Testis (tissue), 3 donors: ENCODE results near the gene YEATS4. TPM values are rescaled to one million over a fixed set of nuclear protein-coding genes. Genes with fewer than 3 reads are reported as not detected.

Experiments used
- DNase-seq: peaks from one replicate; pipeline ENCODE4 v3.0.0-alpha.2; 2019
- H3K27ac ChIP-seq, 2 donors: fragments of 200-600 bp; sonication (generic); one replicate each; pipeline ENCODE4 v1.5.1; 2019
- H3K27me3 ChIP-seq: fragments of 200-600 bp; sonication (generic); one replicate; pipeline ENCODE4 v1.5.1; 2019
- H3K36me3 ChIP-seq: fragments of 200-600 bp; sonication (generic); one replicate; pipeline ENCODE4 v1.5.1; 2017; ENCODE audit warnings: low read depth; ENCODE audit errors: missing control alignments
- H3K4me1 ChIP-seq: fragments of 200-600 bp; sonication (generic); one replicate; pipeline ENCODE4 v1.5.1; 2019
- H3K4me3 ChIP-seq, 2 donors: fragments of 200-600 bp; sonication (generic); one replicate each; pipeline ENCODE4 v1.5.1; 2017 to 2019
- H3K9me3 ChIP-seq: fragments of 200-600 bp; sonication (generic); one replicate; pipeline ENCODE4 v1.5.1; 2017
- POLR2A ChIP-seq: fragments of 450-650 bp; IDR thresholded peaks from one replicate; pipeline ENCODE4 v1.6.1; 2017; ENCODE audit warnings: antibody characterized with exemption, mild to moderate bottlenecking, moderate library complexity
- WGBS, 2 donors: methylation state at CpG; one replicate each; pipeline ENCODE4 v1.1.5; 2018; 5-methylcytosine and 5-hydroxymethylcytosine counted together
- intact Hi-C: fragments of 100-400 bp; cut with DNase I; formaldehyde crosslinking; loops from one replicate; pipeline ENCODE4 v1.15.1; 2023; ENCODE audit warnings: low total_unique reads
- polyA plus RNA-seq: library from polyadenylated mRNA; stranded (reverse); fragments of 350-450 nt; fragmentation: Illumina TruSeq; extraction: RNeasy Lipid Tissue Mini Kit (QIAGEN cat#74804); gene quantifications from one replicate; pipeline ENCODE4 v1.2.3, GENCODE V29; 2014; ENCODE audit warnings: low read depth, low replicate concordance; ENCODE audit not compliant: insufficient read depth
- small RNA-seq, 2 donors: library from RNA; depleted of rRNA; stranded (forward); fragments of <200 nt; gene quantifications; one replicate each; pipeline ENCODE3, GENCODE V24; 2016
- total RNA-seq, 2 donors: library from RNA; depleted of rRNA; stranded (reverse); fragments of >200 nt; gene quantifications; one replicate each; pipeline ENCODE4 v1.2.3, GENCODE V29; 2016
- TF ChIP-seq, protein P1 (sequence below), 3 experiments: fragments of 450-650 bp in 2 of 3; fragments of 200-600 bp in 1 of 3; sonication (generic) in 1 of 3; IDR thresholded peaks; one replicate each; pipeline ENCODE4 v1.5.1; 2016 to 2019; ENCODE audit warnings: antibody characterized with exemption in 3 of 3, mild to moderate bottlenecking in 2 of 3, moderate library complexity in 1 of 3

Gene YEATS4
- total and polyA plus RNA-seq, 3 donors from 2014 or later = 43.8 to 112 (median 48.4) TPM

DNA sequence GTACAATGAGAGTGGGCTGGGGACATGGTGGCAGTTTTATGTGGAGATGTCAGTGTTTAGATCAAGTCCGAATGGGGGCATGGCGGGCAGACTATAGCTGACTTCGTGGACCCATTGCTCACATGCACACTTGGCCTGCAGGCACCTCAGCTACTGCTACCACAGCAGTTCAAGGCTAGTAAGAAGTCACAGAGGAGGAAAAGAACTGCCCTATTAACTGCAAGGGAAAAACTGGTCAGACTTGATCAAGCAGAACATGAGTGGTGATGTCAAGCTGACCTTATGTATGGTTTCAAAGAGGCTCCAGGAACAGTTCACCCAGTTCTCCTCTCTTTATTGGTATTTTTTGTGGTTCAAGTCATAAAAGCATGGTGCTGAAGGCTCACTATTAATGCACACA is 80.5 kb downstream of the YEATS4 start:
- intact Hi-C loops = no loop called here
- 88 to 91% methylated on average over 3 of the region's 3 CpGs for WGBS, 2 donors
- DNase-seq = no peak
- Histone ChIP-seq H3K36me3 (no peaks in the 10 kb centered on the region), H3K4me3 (no peak overlapping the region), H3K9me3 (no peaks in the 10 kb centered on the region), H3K27ac (no peak overlapping the region), H3K4me1 (no peaks in the 10 kb centered on the region), H3K27me3 (no peaks in the 10 kb centered on the region)
- TF ChIP-seq, protein P1, sequence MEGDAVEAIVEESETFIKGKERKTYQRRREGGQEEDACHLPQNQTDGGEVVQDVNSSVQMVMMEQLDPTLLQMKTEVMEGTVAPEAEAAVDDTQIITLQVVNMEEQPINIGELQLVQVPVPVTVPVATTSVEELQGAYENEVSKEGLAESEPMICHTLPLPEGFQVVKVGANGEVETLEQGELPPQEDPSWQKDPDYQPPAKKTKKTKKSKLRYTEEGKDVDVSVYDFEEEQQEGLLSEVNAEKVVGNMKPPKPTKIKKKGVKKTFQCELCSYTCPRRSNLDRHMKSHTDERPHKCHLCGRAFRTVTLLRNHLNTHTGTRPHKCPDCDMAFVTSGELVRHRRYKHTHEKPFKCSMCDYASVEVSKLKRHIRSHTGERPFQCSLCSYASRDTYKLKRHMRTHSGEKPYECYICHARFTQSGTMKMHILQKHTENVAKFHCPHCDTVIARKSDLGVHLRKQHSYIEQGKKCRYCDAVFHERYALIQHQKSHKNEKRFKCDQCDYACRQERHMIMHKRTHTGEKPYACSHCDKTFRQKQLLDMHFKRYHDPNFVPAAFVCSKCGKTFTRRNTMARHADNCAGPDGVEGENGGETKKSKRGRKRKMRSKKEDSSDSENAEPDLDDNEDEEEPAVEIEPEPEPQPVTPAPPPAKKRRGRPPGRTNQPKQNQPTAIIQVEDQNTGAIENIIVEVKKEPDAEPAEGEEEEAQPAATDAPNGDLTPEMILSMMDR (IDR thresholded peaks at IDR 0.05) = no peak
- no peak for TF ChIP-seq POLR2A

Small RNA genes within 50 kb of the gene (small RNA-seq; reads per million reads assigned to genes)
- 0 reads per million in 2 donors for gene RN7SL804P

Other genes starting within 250 kb of the YEATS4 start
- 10 to 100 TPM; 60.9 to 72.2 TPM for gene CPSF6, start 120.2 kb upstream of the YEATS4 start, total RNA-seq
- gene CPSF6, start 120.2 kb upstream of the YEATS4 start, polyA plus RNA-seq = 41.2 TPM
- 1 to 10 TPM; 3.4 to 9.7 TPM for gene LYZ, start 11.4 kb upstream of the YEATS4 start, total RNA-seq
- gene LYZ, start 11.4 kb upstream of the YEATS4 start, polyA plus RNA-seq = 203 TPM
- 10 to 100 TPM; 38.3 to 47.8 TPM for gene FRS2, start 110.6 kb downstream of the YEATS4 start, total RNA-seq
- 21.6 TPM for gene FRS2, start 110.6 kb downstream of the YEATS4 start, polyA plus RNA-seq
- 100 to 1,000 TPM; 213 to 248 TPM for gene CCT2, start 225.7 kb downstream of the YEATS4 start, total RNA-seq
- 401 TPM for gene CCT2, start 225.7 kb downstream of the YEATS4 start, polyA plus RNA-seq